Inferior parietal cortex (tissue), 1 donor: ENCODE data around the gene CCDC63.

Source experiments
- DNase-seq: peaks from one replicate; pipeline ENCODE4 v3.0.0-alpha.2; 2016; ENCODE audit errors: extremely low spot score

The CCDC63 gene

GRCh38 chr12:110846615-110847566, at the start of gene CCDC63:
CCDC63 (plus strand) TSS chr12:110846987; CDS start chr12:110852955, 5,968 bp downstream.
- no peak for DNase-seq

- DNase-seq = no peak
These were observed 48.3 kb upstream of the CCDC63 start for GRCh38 chr12:110798461-110798860.

- DNase-seq = no peak
These were observed 44.3 kb upstream of the CCDC63 start for GRCh38 chr12:110802489-110802888.

GRCh38 chr12:110804406-110804805, 42.4 kb upstream of the CCDC63 start:
- no peak for DNase-seq

- no peak for DNase-seq
These were observed 39.1 kb upstream of the CCDC63 start for GRCh38 chr12:110807640-110808039.

- no peak for DNase-seq
These were observed 37.6 kb upstream of the CCDC63 start for GRCh38 chr12:110809149-110809548.

GRCh38 chr12:110811972-110812371, 34.8 kb upstream of the CCDC63 start:
- DNase-seq = no peak

GRCh38 chr12:110813285-110813684, 33.5 kb upstream of the CCDC63 start:
- DNase-seq = no peak

GRCh38 chr12:110813756-110814155, 33.0 kb upstream of the CCDC63 start:
- no peak for DNase-seq

GRCh38 chr12:110816248-110816647, 30.5 kb upstream of the CCDC63 start:
- no peak for DNase-seq

GRCh38 chr12:110816779-110817178, 30.0 kb upstream of the CCDC63 start:
- DNase-seq = no peak

GRCh38 chr12:110818511-110818910, 28.3 kb upstream of the CCDC63 start:
- DNase-seq = no peak

- no peak for DNase-seq
These were observed 27.6 kb upstream of the CCDC63 start for GRCh38 chr12:110819150-110819549.

GRCh38 chr12:110819646-110820045, 27.1 kb upstream of the CCDC63 start:
- no peak for DNase-seq

- no peak for DNase-seq
These were observed 24.9 kb upstream of the CCDC63 start for GRCh38 chr12:110821917-110822316.

GRCh38 chr12:110822821-110823415, 23.9 kb upstream of the CCDC63 start:
- DNase-seq = no peak

- no peak for DNase-seq
These were observed 22.4 kb upstream of the CCDC63 start for GRCh38 chr12:110824342-110824741.

- DNase-seq = no peak
These were observed 21.3 kb upstream of the CCDC63 start for GRCh38 chr12:110825530-110825929.

- DNase-seq = peak; percentile 90
These were observed 20.1 kb upstream of the CCDC63 start for GRCh38 chr12:110826592-110827200.

GRCh38 chr12:110829308-110829707, 17.5 kb upstream of the CCDC63 start:
- DNase-seq = no peak

GRCh38 chr12:110836291-110836690, 10.5 kb upstream of the CCDC63 start:
- no peak for DNase-seq

- no peak for DNase-seq
These were observed 5.8 kb upstream of the CCDC63 start for GRCh38 chr12:110841007-110841406.

- no peak for DNase-seq
These were observed 2.7 kb upstream of the CCDC63 start for GRCh38 chr12:110844131-110844530.
